Stimulated activated CD8-positive, alpha-beta memory T cell treated with anti-CD3 and anti-CD28 coated beads, Interleukin-15, amount 100 ng/mL, for 1 hour (primary cell): Measurements from ENCODE around the gene LATS1.
"Not testable (repeated sequence)": the region's sequence is repeated elsewhere in the genome, so short reads cannot be mapped to it uniquely, and the experiment has no call there.

Experiments
- DNase-seq: peaks from one replicate; pipeline ENCODE4 v3.0.0-alpha.2; 2020; ENCODE audit warnings: low read depth

LATS1 gene

GRCh38 chr6:149728499-149729234, 10.8 kb upstream of the LATS1 start:
- DNase-seq: no peak

DNA sequence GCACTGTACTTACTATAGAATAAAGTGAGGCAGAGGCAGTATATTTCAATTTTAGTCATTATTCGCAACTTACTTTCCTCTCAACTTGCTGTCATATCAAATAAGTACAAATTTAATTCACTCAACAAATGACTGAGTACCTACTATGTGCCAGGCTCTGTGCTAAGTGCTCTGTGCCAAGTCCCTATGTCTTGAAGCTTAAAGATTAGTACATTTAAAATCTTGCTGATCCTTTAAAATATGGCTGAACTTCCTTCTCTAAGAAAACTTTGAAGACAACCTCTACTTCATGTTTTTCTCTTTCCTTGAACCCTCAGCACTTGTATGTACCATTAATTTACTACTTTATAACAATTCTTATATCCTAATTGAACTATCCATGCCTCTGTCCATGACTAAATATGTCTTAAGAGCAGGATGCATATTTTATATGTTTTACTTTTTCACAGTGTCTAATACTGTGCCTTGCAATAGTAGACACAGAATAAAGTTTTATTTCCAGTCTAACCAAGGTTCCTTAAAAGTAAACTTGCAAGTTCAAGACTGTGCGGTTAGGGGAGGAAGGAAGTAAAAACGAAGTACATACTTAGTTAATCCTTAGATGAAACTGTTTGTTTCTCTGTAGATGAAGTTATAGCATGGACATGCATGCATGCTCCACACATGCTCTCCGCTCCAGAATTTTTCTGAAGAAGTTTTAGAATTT, 10.0 kb upstream of the LATS1 start:
- no peak for DNase-seq

DNA sequence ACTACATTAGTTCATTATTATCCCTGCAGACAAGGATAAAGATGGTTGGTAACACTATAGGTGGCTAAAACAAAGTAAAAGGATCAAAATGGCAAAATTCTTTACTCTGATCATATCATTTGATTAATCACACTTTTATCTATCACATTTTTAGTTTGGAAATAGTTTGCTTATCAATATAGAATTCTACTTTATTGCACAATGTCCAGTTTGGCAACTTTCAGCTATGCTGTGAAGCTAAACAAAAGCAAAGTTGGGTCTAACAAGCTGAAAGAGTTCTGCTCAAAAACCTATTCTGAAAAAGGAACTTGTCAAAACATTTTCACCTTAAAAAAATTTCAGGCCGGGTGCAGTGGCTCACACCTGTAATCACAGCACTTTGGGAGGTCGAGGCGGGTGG, 7.9 kb upstream of the LATS1 start:
- no peak for DNase-seq

DNA sequence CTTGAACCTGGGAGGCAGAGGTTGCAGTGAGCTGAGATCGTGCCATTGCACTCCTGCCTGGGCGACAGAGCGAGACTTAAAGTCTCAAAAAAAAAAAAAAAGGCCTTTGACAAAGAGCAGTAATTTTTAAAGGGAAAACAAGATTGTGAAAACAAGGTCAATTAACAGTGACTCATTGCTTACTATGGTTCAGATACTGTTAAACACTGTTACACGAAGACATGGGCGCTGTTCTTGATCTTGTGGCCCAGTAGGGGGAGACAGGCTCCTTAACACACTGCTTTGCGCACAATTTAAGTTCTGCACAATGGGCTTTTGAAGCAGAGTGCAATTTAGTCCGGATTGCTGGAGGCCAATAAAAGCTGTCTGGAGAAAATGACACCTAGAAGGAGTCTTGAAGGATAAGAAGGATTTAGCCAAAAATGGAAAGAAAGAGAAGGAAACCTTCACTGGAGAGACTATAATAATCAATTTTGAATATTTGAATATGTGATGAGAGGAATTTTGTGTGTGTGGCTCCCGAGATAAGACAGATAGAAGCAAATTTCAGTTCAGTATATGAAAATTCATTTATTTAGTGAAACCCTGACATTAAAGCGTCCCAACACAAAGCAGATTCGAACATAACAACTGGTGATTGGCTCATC, 6.0 kb upstream of the LATS1 start:
- DNase-seq: no peak

GRCh38 chr6:149723262-149723661, 5.4 kb upstream of the LATS1 start:
- DNase-seq: no peak

DNA sequence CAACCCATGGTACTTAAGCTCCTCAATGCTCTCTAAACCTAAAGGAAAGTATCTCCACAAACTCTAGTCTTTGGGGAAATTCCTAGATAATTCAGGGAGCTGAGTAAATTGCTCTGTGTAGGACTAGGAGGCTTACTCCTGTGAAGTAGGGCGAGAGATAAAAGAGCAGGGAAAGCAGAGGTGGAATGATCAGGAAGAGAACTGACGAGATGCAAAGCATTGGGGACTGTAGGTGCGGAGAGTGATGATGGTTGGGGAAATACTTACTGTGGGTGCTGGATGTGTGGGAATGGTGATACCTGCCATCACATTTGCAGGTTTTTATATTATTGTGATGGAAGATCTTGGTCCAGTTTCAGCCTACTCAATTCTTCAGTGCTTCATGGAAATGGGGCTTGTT, 1.6 kb upstream of the LATS1 start:
- DNase-seq: no peak

DNA sequence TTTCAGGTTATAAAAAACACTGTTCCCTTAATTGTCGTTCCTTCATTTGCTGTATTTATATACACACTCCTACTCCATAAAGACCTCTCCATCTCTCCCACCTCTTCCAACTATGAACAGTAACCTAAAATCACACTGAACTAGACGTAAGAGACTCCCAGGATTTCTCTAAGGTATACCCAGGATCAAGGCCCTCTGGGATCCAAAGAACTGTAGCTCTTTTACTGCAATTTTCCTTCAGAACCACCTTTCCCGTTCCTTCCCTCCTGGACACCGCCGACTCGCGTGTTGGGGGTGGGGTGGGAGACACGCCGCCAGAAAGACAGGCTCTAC, 680 bp downstream of the LATS1 start:
- DNase-seq: no peak

GRCh38 chr6:149716181-149716963, 1.5 kb downstream of the LATS1 start:
- DNase-seq: no peak

DNA sequence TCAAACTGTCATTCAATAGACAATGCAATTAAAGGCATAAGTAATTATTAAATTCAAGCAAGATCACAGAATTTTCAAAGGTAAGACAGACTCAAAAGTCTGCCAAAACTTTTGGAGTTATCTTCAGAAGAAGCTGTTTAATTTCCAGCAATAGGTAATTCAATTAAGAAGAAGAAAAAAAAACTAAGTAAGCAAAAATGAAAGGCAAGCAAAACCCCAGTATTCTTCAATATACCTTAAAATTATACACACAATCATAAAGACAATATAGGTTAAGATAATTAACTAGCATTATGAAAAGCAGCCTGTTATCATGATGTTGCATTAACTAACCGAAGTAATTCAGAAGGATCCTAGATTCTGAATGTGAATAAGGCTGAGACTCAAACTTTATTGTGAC, 3.5 kb downstream of the LATS1 start:
- no peak for DNase-seq

DNA sequence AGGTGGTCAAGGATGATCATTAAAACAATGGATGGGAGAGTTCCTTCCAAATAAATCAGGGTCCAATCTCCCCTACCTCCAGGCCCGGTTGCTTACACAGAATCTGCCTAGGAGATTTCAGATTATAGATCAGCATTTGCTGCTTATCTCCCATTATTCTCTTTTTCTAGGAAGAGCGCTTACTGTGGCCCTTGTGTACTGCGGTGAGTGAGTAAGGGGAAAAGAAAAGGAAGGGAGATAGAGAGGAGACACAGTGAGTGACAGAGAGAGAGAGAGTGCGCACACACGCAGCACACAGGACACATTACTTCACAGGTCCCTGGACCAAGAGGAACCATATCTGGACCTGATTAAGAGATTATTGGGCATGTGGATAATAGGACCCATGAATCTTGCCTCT, 6.2 kb downstream of the LATS1 start:
- no peak for DNase-seq

- no peak for DNase-seq
Observed at GRCh38 chr6:149701714-149702113, 16.2 kb downstream of the LATS1 start.

DNA sequence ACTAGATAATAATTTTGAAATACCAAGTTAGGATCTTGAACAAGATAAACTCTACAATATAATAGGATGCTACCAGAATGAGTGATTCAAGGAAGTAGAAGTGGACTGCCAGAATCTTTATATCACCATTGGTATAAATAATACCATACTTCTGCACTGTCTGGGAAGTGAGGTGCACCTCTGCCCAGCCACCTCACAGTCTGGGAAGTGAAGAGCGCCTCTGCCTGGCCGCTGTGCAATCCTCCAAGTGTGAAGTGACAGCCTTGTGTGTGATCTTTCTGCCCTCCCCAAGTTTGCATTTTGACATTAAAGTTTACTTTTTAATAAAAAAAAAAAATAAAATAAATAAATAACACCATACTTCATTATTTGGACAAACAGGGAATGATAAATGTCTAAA, 18.8 kb downstream of the LATS1 start:
- no peak for DNase-seq

- no peak for DNase-seq
Observed at GRCh38 chr6:149698175-149698574, 19.7 kb downstream of the LATS1 start.

DNA sequence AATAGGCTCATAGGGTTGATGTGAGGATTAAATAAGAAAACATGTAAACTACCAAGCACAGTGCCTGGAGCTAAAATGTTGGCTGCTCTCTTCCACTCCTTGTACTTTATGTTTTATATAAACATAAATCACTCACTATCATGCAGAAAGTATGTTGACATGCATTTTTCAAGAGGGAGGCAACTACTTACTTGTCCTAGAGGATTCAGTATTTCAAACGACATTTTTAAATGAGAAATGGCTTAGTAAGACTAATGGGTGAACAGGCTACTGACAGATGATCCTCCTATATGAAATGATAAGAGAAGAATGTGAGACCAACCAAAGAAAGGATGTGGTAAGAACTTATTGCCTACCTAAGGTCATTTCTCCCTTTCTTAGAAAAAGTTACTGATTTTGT, 21.0 kb downstream of the LATS1 start:
- DNase-seq: no peak

GRCh38 chr6:149694921-149695320, 23.0 kb downstream of the LATS1 start:
- no peak for DNase-seq

DNA sequence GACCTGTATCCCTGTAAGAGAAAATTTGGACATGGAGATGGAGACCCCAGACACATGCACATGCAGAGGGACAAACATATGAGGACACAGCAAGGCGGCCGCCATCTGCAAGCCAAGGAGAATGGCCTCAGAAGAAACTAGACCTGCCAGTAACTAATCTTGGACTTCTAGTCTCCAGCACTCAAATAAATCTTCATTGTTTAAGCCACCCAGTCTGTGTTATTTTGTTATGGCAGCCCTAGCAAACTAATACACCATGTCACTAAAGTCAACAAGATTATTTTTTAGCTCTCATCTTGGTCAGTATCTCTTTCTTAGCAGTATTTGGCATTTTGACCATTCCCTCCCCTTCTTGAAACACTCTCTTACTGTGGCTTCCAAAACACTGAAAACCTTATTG, 26.7 kb downstream of the LATS1 start:
- no peak for DNase-seq

GRCh38 chr6:149686230-149686629, 31.7 kb downstream of the LATS1 start:
- no peak for DNase-seq

GRCh38 chr6:149683256-149683859, 34.5 kb downstream of the LATS1 start:
- no peak for DNase-seq

- not testable (repeated sequence) for DNase-seq
Observed at GRCh38 chr6:149681845-149682244, 36.1 kb downstream of the LATS1 start.

- no peak for DNase-seq
Observed at GRCh38 chr6:149681209-149681608, 36.7 kb downstream of the LATS1 start.

- no peak for DNase-seq
Observed at GRCh38 chr6:149680503-149680902, 37.4 kb downstream of the LATS1 start.

- DNase-seq: not testable (repeated sequence)
Observed at GRCh38 chr6:149672265-149672664, 45.6 kb downstream of the LATS1 start.
